K562 (cell line): Measurements from ENCODE around the gene GMDS. TPM values are rescaled to one million over a fixed set of nuclear protein-coding genes. Genes with fewer than 3 reads are reported as not detected.

Experiments
- ADNP ChIP-seq: fragments of 200-800 bp; sonication (Bioruptor generic); IDR thresholded peaks from 2 replicates; pipeline ENCODE4 v1.6.1; 2016; ENCODE audit warnings: missing genetic modification characterization, missing compliant biosample characterization
- HNRNPK ChIP-seq: fragments of 200-400 bp; formaldehyde crosslinking; IDR thresholded peaks from one replicate; pipeline ENCODE4 v1.6.1; 2018; ENCODE audit warnings: mild to moderate bottlenecking, low read depth, low read length; ENCODE audit not compliant: poor library complexity, severe bottlenecking
- PRPF4 ChIP-seq: fragments of 200-400 bp; formaldehyde crosslinking; IDR thresholded peaks from one replicate; pipeline ENCODE4 v1.6.1; 2017; ENCODE audit warnings: low read length, low read depth, mild to moderate bottlenecking; ENCODE audit not compliant: insufficient read depth, poor library complexity, severe bottlenecking
- ZNF239 ChIP-seq: fragments of 250-450 bp; sonication (Bioruptor Pico); IDR thresholded peaks from 2 replicates; pipeline ENCODE4 v1.4.0; 2020; ENCODE audit warnings: mild to moderate bottlenecking
- ZNF785 ChIP-seq: fragments of 250-450 bp; sonication (Bioruptor Pico); IDR thresholded peaks from 2 replicates; pipeline ENCODE4 v1.4.0; 2020; ENCODE audit warnings: mild to moderate bottlenecking
- polyA plus RNA-seq, 8 experiments: library from polyadenylated mRNA; depleted of rRNA in 4 of 8; stranded (reverse) in 5 of 8; unstranded in 3 of 8; fragments of >200 nt; fragmentation: Nextera tagmentation in 2 of 8; fragmentation: Illumina TruSeq in 1 of 8; extraction: Ambion mirVana in 2 of 8; extraction: Trizol in 1 of 8; gene quantifications; 2 replicates each; pipeline versions ENCODE4 v1.2.1 to v1.2.3, GENCODE V29; 2011 to 2014; ENCODE audit warnings: inconsistent platforms in 1 of 8, missing spikeins in 1 of 8
- total RNA-seq, 7 experiments: library from RNA; depleted of rRNA in 6 of 7; stranded (reverse); fragments of >200 nt in 6 of 7; fragmentation: Illumina TruSeq in 2 of 7; extraction: Trizol in 2 of 7; gene quantifications; 2 replicates each; pipeline versions ENCODE4 v1.2.1 to v1.2.3, GENCODE V29; 2011 to 2021; ENCODE audit warnings: low replicate concordance in 1 of 7
- TF ChIP-seq, protein P1 (sequence below): fragments of 450-650 bp; IDR thresholded peaks from 2 replicates; pipeline ENCODE4 v1.7.1; 2018; ENCODE audit warnings: mild to moderate bottlenecking, low read depth; ENCODE audit not compliant: partially characterized antibody
- TF ChIP-seq, protein P2 (sequence below): fragments of 450-650 bp; IDR thresholded peaks from 2 replicates; pipeline ENCODE4 v1.7.0; 2016; ENCODE audit warnings: borderline replicate concordance
- TF ChIP-seq, protein P3 (sequence below), 2 experiments: fragments of 250-450 bp in 1 of 2; fragments of 450-650 bp in 1 of 2; sonication (Bioruptor Pico) in 1 of 2; IDR thresholded peaks; 2 replicates each; pipeline versions ENCODE4 v1.6.1 to v1.8.0; 2016 to 2021; ENCODE audit warnings: mild to moderate bottlenecking in 2 of 2, moderate library complexity in 2 of 2, missing compliant biosample characterization in 1 of 2, missing genetic modification characterization in 1 of 2

The GMDS gene
- total and polyA plus RNA-seq, 9 of the 15 experiments (the other 6 are each of a cell fraction or from before 2014, with no cell fraction given), result 0.48 to 31.8 (median 13.4) TPM

DNA sequence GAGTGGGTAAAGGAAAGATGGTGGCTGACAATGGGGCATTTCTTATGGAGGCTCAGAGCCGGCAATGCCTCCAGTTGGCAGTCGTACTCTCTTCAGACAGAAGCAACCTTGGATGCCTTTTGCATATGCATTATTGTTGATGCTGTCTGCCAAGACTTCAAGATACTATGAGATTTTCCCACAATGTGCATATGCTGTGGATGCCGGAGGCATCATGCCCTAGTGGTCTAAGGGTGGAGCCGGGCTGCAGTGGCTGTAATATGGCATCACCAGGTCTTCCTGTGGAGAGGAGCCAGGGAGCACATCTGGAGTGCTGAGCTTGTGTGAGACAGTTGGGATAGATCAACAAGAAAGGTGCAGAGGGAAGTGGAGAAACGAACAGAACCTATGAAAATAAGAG lies 530.8 kb downstream of the GMDS start (continued):
- TF ChIP-seq, protein P1, sequence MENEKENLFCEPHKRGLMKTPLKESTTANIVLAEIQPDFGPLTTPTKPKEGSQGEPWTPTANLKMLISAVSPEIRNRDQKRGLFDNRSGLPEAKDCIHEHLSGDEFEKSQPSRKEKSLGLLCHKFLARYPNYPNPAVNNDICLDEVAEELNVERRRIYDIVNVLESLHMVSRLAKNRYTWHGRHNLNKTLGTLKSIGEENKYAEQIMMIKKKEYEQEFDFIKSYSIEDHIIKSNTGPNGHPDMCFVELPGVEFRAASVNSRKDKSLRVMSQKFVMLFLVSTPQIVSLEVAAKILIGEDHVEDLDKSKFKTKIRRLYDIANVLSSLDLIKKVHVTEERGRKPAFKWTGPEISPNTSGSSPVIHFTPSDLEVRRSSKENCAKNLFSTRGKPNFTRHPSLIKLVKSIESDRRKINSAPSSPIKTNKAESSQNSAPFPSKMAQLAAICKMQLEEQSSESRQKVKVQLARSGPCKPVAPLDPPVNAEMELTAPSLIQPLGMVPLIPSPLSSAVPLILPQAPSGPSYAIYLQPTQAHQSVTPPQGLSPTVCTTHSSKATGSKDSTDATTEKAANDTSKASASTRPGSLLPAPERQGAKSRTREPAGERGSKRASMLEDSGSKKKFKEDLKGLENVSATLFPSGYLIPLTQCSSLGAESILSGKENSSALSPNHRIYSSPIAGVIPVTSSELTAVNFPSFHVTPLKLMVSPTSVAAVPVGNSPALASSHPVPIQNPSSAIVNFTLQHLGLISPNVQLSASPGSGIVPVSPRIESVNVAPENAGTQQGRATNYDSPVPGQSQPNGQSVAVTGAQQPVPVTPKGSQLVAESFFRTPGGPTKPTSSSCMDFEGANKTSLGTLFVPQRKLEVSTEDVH, result no peak
- TF ChIP-seq PRPF4 (no peak), ADNP (tag) (no peak), ZNF785 (CRISPR knock-in tag) (no peak), HNRNPK (no peak), ZNF239 (CRISPR knock-in tag) (no peak)
- TF ChIP-seq, protein P2, sequence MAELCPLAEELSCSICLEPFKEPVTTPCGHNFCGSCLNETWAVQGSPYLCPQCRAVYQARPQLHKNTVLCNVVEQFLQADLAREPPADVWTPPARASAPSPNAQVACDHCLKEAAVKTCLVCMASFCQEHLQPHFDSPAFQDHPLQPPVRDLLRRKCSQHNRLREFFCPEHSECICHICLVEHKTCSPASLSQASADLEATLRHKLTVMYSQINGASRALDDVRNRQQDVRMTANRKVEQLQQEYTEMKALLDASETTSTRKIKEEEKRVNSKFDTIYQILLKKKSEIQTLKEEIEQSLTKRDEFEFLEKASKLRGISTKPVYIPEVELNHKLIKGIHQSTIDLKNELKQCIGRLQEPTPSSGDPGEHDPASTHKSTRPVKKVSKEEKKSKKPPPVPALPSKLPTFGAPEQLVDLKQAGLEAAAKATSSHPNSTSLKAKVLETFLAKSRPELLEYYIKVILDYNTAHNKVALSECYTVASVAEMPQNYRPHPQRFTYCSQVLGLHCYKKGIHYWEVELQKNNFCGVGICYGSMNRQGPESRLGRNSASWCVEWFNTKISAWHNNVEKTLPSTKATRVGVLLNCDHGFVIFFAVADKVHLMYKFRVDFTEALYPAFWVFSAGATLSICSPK, result no peak
- TF ChIP-seq, protein P3, sequence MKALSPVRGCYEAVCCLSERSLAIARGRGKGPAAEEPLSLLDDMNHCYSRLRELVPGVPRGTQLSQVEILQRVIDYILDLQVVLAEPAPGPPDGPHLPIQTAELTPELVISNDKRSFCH (CRISPR knock-in tag; IDR thresholded peaks at IDR 0.05), result no peak
- TF ChIP-seq, protein P3 (tag; IDR thresholded peaks at IDR 0.05), result no peak
